Stimulated activated CD4-positive, alpha-beta T cell treated with anti-CD3 and anti-CD28 coated beads, Interleukin-1b, Interleukin-23, amount 100 ng/mL, for 24 hours (primary cell): ENCODE results near the gene NRP1.

ENCODE experiments used
- DNase-seq, 4 experiments: peaks; one replicate each; pipeline ENCODE4 v3.0.0-alpha.2; 2020; ENCODE audit warnings: low read depth in 4 of 4, low spot score in 1 of 4

Gene NRP1

DNA sequence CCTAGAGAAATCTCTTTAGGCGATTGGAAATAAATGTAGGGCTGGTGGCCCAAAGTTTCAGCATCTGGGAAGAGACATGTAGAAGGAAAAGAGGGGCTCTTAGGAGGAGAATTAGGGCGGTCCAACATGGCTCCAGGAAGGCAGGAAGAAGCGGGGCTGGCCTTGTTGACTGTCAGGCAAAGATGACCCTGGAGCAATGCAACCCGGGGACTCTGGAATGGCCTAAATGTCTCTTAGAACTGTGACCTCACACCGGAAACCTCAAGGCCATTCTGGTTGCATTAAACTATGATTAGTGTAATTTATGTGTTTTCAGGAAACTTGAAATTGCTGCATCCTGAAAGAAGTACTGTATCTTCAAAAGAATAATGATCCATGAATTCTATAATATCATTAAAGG is 66.8 kb downstream of the NRP1 start:
- DNase-seq, result no peak

DNA sequence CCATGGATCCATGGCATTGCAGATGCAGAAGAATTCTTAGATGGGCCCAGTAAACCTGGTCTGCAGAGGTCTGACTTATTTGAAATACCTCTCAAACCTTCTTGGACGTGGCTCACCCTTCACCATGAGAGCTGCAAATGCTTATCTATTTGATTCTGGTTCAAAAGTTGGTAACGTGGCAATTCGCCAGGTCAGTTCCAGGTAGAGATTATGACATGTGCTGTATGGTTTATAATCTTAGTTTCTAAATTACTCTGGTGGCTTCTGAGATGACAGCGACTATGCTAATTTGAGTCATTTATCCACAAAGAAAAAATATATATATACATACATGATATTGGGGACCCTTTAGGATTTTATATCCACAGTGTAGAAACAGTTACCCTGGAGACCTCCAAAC is 68.8 kb downstream of the NRP1 start:
- peak in 3 of 4 experiments; percentile 14 to 56 (median 21) for DNase-seq

DNA sequence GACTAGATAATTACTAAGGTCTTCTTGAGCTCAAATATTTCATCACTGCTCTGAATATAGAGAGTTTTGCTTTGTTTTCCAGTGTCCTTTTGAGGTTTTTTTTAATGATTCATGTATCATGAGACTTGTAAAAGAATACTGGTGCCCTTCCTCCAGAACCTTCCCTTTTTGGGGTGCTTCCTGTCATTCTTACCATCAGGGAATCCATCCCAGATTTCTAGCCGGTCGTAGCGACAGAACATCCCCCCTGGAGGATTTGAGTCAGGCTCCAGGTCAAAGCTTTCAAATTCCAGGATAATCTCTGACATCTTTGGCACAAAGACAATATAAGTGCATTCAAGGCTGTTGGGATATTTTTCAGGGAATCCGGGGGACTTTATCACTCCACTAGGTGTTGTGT is 71.0 kb downstream of the NRP1 start:
- DNase-seq, result no peak

DNA sequence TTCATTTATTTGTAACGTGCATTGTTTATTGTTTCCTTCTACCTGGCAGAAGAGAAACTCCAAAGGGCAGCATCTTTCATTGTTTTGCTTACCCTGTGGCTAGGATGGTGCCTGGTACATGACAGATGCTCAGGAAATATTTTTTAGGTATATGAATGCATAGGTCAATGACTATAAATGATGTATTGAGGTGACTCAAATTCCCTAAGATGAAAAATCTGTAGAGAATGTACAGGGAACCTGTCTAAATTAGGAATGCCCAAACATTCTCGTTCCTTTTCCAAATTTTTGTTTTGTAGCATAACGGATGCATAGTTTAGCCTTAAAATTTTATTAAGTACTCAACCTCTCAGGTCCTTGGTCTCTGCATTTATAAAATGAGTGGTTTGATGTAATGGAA is 71.6 kb downstream of the NRP1 start:
- no peak for DNase-seq

- no peak for DNase-seq
Observed at GRCh38 chr10:33260403-33261149, 73.9 kb downstream of the NRP1 start.

DNA sequence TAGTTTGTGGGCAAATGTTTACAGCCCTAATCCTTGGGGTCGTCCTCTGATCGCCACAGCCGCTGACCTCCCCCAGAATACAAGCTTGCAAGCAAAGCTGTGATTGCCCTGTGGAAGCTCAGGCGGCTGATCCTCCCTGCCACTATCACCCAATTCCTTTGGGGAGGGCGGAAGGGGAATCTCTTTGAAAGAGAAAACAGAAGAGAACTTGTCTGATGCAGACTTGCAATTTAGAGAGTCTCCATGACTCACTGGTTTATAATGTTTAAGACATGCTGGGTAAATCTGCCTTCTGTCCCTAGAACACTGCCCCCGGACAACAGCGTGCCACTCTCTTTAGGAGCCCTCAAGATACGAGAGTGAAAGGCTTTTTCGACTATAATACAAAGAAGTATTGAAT is 75.5 kb downstream of the NRP1 start:
- DNase-seq, result no peak

GRCh38 chr10:33257439-33258080 is 76.9 kb downstream of the NRP1 start:
- no peak for DNase-seq

DNA sequence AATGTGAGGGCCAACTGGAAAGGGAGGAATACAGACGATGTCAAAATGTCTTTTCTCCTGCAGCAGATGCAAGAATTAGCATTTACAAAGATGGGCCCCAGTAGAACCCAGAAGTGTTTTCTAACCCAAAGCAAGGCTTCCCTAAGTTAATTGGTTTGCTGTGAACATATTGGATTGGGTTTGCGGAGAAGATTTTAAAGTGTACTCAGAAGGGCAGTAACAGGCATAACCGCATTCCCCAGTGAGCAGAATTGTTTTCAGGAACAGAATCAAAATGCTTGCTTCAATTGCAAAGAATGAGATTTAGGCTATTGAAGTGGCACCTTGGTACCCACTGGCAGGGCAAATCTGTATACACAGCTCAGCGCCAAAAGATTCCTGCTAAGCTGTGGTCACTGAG is 78.0 kb downstream of the NRP1 start:
- no peak for DNase-seq

DNA sequence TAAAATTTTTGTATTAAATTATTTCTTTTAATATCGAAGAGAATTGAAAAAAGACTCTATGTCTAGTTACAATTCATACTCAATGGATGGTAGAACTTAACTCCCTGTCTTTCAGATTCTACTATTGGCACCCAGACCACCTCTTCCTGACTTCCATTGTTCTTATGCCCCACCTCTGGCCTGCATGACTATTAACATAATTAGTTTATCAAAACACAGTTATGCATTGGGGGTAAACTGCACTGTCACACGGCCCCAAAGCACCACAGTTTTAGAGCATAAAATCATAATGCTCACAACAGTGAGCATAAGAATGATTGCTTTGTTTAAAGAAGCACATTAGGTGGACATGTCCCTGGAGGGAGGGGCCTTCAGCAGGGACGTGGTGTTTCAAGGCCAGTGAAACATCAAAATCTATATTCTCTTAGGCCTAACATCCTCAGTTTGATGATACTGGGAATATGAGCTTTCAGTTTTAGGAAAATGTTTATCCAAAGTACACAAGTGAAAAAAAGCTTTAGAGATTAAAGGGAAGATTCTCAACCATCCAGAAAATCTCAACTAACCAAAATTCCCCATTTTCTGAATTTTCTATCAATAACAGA is 79.8 kb downstream of the NRP1 start:
- DNase-seq, result no peak

DNA sequence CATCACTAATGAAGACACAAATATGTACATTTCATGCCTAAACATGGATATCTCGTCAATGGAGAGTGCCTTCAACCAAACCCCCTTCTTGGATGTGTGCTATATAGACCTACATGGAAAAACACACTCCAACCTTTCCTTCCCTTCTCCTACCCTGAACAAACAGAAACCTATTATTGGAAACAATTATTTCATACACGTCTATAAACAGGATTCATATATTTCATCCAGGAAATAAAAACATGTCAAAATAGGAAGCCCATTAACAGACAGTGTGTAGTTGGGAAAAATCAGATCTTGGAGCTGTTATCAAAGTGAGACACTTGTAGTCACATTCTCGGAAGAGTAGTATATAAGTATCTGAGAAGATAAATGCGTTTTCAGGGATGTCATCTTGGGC is 81.1 kb downstream of the NRP1 start:
- no peak for DNase-seq

GRCh38 chr10:33252794-33253203 is 81.7 kb downstream of the NRP1 start:
- no peak for DNase-seq

GRCh38 chr10:33252324-33252723 is 82.1 kb downstream of the NRP1 start:
- no peak for DNase-seq

DNA sequence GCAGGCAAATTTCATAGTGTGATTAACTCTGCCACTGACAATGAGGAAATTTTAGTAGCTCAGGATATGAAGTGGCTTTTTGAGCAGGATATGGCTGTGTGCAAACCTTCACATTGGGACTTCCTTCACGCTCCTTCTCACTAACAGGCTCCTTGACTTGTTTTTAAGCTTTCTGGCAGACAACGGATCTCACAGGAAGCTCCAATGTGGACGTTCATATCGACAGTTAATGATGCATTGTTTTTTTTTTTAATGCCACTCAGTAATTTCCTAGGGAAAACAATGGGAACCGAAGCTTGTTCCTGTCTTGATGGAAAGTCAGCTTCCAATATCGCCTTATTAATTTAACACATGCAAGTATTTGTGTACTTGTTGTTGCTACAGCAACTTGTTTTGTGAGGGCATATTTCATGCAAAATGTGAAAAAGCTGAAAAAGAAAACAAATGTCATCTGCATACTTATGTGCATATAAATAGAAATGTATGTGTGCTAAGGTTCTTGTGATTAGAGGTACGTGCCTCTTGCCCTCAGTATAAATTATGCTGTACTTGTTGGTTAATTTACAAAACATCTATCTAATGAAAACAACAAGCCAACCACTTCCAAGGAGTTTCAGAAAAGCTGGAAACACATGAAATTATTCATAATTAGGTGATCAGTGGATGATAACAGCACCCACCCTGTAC is 84.7 kb downstream of the NRP1 start:
- DNase-seq, result no peak

DNA sequence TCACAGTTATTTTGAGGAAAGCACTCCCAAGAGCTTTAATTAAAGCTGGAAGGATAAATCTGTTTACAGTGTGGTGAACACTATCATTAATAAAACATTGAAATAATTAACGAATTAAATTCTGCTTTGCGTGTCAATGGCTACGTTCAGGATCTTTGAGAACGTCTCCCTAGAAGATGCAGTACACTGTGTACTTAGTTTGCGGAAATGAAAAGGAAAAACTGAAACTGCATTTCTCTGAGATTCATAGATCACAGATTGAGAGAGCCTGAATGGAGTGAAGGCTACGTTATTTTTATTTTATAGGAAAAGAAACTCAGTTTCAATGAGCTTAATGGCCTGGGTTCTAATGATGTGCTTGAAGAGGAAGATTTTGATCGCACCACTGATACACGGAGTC is 85.3 kb downstream of the NRP1 start:
- DNase-seq, result no peak

DNA sequence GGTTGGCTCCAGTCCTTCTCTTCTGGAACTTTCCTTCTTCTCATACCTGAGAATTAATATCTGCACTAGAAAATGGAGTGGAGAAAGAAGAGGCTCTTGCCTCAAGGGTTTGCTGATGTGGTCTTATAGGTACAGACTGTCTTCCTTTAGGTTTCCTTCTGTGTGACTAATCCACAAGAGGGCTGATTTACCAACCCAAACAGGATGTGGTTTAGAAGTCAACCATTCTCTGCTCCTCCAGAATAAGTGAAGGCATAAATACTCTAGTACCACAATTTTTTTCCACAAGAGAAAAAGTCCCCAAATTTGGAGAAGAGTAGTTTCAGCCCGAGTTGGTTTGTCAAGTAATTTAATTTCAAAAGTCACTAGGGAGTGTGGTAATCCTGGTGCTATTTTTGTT is 85.8 kb downstream of the NRP1 start:
- DNase-seq, result no peak

DNA sequence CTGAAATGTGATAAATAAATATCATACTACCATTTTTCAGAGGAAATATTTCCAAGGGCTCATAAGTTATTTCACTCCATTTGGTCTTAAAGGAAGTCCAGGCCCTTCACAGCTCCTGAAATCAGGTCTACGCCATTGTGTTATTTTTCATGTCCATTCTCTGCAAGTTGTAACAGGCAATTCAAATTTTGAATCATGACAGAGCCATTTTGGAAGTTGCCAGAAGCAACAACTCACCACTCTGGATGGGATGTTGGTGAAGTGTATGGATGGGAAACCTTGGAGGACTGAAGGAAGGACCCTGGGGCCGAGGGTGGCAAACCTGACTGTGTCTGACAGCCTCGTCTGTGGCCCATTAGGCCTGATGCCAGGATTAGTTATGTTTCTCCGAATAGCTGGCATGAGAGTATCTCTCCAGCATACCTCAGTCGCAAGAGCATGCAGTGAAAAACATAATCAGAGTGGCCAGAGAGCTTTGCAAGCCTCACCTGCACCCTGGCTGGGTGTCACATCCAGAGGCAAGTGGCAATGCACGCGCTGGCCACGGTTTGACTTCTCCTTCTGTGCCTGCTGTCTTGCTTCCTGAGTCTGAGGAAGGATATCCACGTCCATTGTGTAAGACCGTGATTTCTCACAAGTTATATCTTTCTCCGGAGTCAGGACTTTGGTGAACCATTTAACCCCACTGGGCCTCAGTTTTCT is 87.1 kb downstream of the NRP1 start:
- no peak for DNase-seq

GRCh38 chr10:33245343-33245742 is 89.1 kb downstream of the NRP1 start:
- DNase-seq, result no peak

- no peak for DNase-seq
Observed at GRCh38 chr10:33244354-33244967, 90.0 kb downstream of the NRP1 start.

DNA sequence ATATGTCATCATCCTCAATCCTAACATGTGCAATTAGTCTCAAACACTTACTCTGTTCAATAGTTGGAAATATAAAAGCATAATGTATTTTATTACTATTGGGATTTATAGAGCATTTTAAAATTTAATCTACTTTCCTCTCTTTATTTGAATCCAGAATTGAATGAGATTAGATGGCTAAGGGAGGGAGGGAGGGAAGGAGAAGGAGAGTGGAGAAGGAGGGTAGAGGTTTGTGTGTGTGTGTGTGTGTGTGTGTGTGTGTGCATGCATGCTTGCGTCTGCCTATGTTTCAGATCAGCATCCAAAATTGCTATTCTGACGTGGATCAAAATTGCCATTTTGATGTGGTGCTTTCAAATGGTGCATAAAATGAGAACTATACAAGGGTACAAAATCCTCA is 90.8 kb downstream of the NRP1 start:
- no peak for DNase-seq

DNA sequence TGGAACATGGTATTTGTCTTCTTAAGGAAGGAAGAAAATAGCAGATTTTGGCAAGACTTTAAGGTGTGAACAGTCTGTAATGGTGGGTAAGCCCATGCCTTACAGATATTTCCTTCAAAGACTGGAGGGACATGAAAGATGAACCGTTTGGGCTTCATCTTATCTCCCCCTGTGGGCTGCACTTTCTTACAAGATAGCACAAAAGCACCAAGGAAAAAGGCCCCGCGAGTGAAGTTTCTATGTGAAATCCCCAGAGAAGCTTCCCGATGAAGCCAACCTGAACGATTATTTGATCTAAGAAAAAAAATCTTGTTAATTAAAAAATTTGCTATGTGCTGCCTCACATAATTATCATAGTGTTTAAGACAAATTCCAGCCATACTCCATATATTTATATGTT is 91.5 kb downstream of the NRP1 start:
- no peak for DNase-seq

DNA sequence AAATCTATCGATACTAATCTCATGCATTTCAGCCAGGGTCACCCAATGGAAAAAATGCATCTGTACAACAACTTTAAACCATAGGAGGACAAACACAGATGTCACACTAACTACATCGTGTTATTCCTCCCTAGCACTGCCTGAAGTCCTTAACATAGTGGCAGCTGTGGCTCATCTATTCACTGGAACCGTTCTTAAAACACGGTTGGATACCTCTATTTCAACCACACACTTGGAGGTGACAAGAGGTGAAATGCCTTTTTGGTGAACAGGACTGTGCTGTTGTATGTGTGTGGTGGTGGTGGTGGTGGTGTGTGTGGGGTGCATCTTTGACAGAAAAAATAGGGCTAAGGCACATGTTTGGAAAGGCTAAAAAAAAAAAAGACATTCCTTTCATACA is 93.1 kb downstream of the NRP1 start:
- DNase-seq, result no peak
